Measurements from ENCODE around the gene SELENOH. TPM values are rescaled to one million over a fixed set of nuclear protein-coding genes. Genes with fewer than 3 reads are reported as not detected.

The SELENOH gene
- total and polyA plus RNA-seq, 3 experiments from 2014 or later: 201 to 276 (median 272) TPM

GRCh38 chr11:57787006-57787604 is 45.8 kb downstream of the SELENOH start:
- no peaks in the 10 kb centered on the region for H3K27me3 ChIP-seq (ENCODE audit: insufficient read depth, low read length, poor library complexity, severe bottlenecking)
- no peak overlapping the region for H3K4me3 Mint-ChIP-seq
- no peak overlapping the region for H3K27ac ChIP-seq (ENCODE audit: low read depth, low read length)
- no peak for DNase-seq
- ChIA-PET CTCF (interaction anchor here (1.1 kb wide), 1 partner anchor 14 kb away, joined by 3 read pairs; no protein-coding TSS in a partner anchor), POLR2A (no interaction called here)
- no peaks in the 10 kb centered on the region for H3K27me3 Mint-ChIP-seq
- H3K4me3 ChIP-seq (ENCODE audit: low read length): no peak overlapping the region
- H3K36me3 ChIP-seq (ENCODE audit: insufficient read depth, low read length): no peaks in the 10 kb centered on the region
- peaks cover 12 to 15% (median 14%) of the 10 kb centered on the region in 3 donors for H3K4me1 Mint-ChIP-seq
- H3K9me3 ChIP-seq (ENCODE audit: low read length): no peaks in the 10 kb centered on the region
- H3K27ac Mint-ChIP-seq: peak overlapping the region in 1 of 8 donors; percentile 18
- peaks cover 0 to 1% (median 0%) of the 10 kb centered on the region in 3 donors for H3K36me3 Mint-ChIP-seq
- H3K4me1 ChIP-seq (ENCODE audit: insufficient read depth, low read length): peaks cover 14% of the 10 kb centered on the region
- no peaks in the 10 kb centered on the region for H3K9me3 Mint-ChIP-seq

DNA sequence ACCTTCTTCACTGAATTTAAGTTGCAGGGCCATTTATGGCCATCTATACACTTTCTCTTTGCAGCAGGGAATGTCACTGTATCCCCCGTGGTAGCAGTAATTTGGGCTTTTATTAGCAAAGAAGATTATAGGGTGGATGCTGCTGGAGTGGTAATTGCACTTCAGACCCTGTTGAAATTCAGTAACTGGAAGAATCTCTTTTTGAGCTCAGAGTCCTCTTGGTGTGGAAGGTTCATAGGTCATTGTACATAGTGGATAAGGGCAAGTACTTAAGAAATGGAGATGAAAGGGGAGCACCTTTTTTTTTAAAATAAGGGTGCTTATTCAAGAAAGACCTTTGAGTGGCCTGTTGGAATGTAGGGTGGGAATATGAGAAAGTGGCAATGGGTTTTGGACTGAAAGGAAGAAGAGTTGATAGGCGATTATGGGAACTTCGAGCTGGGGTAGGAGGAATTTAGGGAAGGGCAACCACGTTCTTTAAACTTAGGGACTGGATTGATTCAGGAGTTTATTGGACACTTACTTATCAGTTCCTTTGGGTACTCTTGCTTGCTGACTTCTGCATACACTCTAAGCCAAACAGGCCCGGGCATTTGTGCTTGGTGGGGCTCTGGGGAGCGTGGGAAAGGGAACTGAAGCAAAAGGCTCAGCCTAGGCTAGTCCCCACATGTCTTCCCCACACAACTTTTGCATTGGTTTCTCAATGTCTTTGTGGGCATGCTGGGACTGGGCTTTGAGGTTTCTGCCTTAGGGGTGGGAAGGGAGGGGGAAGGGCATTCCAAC is 46.8 kb downstream of the SELENOH start:
- POLR2A ChIA-PET: no interaction called here

DNA sequence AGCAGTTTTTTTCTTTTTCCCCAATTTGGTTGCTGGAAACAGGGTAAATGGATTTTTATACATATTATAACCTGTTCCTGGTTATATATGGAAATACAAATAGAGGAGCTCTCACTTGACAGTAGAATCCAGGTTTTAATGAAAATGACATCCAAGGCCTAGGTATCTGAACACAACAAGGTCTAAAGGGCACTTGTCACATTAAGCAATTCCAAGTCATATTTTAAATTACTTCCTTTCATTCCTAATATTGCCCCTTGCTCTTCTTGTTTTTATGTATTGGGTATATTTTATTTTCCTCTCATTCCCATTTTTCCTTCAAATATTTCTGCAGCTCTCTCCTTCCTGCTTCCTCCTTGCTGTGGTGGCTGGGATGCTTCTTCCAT is 47.4 kb downstream of the SELENOH start:
- no peak for DNase-seq
- H3K4me3 Mint-ChIP-seq: no peak overlapping the region
- Histone ChIP-seq H3K36me3 (ENCODE audit: insufficient read depth, low read length) (no peaks in the 10 kb centered on the region), H3K9me3 (ENCODE audit: low read length) (no peaks in the 10 kb centered on the region), H3K27me3 (ENCODE audit: insufficient read depth, low read length, poor library complexity, severe bottlenecking) (no peaks in the 10 kb centered on the region), H3K27ac (ENCODE audit: low read depth, low read length) (no peak overlapping the region), H3K4me3 (ENCODE audit: low read length) (no peak overlapping the region), H3K4me1 (ENCODE audit: insufficient read depth, low read length) (peaks cover 30% of the 10 kb centered on the region)
- peaks cover 0 to 1% (median 0%) of the 10 kb centered on the region in 3 donors for H3K36me3 Mint-ChIP-seq
- peaks cover 27 to 30% (median 29%) of the 10 kb centered on the region in 3 donors for H3K4me1 Mint-ChIP-seq
- POLR2A ChIA-PET: no interaction called here
- H3K27ac Mint-ChIP-seq: peak overlapping the region in 1 of 8 donors; percentile 89
- H3K9me3 Mint-ChIP-seq: no peaks in the 10 kb centered on the region
- peaks cover 0 to 1% of the 10 kb centered on the region in 2 donors for H3K27me3 Mint-ChIP-seq
- CTCF ChIA-PET: interaction anchor here (1.9 kb wide), 1 partner anchor 12 kb away, joined by 8 read pairs; no protein-coding TSS in a partner anchor

More for the DNA sequence above, 46.8 kb downstream of the SELENOH start:
- Mint-ChIP-seq H3K36me3 (peaks cover 0 to 1% (median 0%) of the 10 kb centered on the region in 3 donors), H3K4me3 (no peak overlapping the region), H3K27me3 (peaks cover 0 to 1% of the 10 kb centered on the region in 2 donors), H3K4me1 (peaks cover 21 to 24% (median 24%) of the 10 kb centered on the region in 3 donors), H3K27ac (peak overlapping the region in 5 of 8 donors; percentile 13 to 80 (median 21)), H3K9me3 (no peaks in the 10 kb centered on the region)
- no peak for DNase-seq
- Histone ChIP-seq H3K27ac (ENCODE audit: low read depth, low read length) (no peak overlapping the region), H3K36me3 (ENCODE audit: insufficient read depth, low read length) (no peaks in the 10 kb centered on the region), H3K4me1 (ENCODE audit: insufficient read depth, low read length) (peaks cover 24% of the 10 kb centered on the region), H3K9me3 (ENCODE audit: low read length) (no peaks in the 10 kb centered on the region), H3K27me3 (ENCODE audit: insufficient read depth, low read length, poor library complexity, severe bottlenecking) (no peaks in the 10 kb centered on the region), H3K4me3 (ENCODE audit: low read length) (no peak overlapping the region)
- CTCF ChIA-PET: interaction anchor here (1.9 kb wide), 1 partner anchor 12 kb away, joined by 8 read pairs; no protein-coding TSS in a partner anchor

GRCh38 chr11:57791321-57792059 is 50.2 kb downstream of the SELENOH start:
- Histone ChIP-seq H3K27ac (ENCODE audit: low read depth, low read length) (peak overlapping the region; percentile 13), H3K4me3 (ENCODE audit: low read length) (peak overlapping the region; percentile 7), H3K27me3 (ENCODE audit: insufficient read depth, low read length, poor library complexity, severe bottlenecking) (no peaks in the 10 kb centered on the region), H3K36me3 (ENCODE audit: insufficient read depth, low read length) (no peaks in the 10 kb centered on the region), H3K9me3 (ENCODE audit: low read length) (no peaks in the 10 kb centered on the region), H3K4me1 (ENCODE audit: insufficient read depth, low read length) (peaks cover 37% of the 10 kb centered on the region)
- Mint-ChIP-seq H3K27me3 (peaks cover 0 to 1% of the 10 kb centered on the region in 2 donors), H3K36me3 (peaks cover 0 to 11% (median 4%) of the 10 kb centered on the region in 3 donors), H3K4me3 (peak overlapping the region in 5 of 7 donors; percentile 62 to 76 (median 73)), H3K27ac (peak overlapping the region; percentile 80 to 99 (median 96)), H3K9me3 (no peaks in the 10 kb centered on the region), H3K4me1 (peaks cover 33 to 36% (median 36%) of the 10 kb centered on the region in 3 donors)
- DNase-seq: peak in 1 of 5 donors; percentile 51
- ChIA-PET CTCF (interaction anchor here (1.0 to 1.6 kb wide), 2 partner anchors 9 to 45 kb away, joined by 3 to 8 read pairs; no protein-coding TSS in a partner anchor), POLR2A (no interaction called here)

DNA sequence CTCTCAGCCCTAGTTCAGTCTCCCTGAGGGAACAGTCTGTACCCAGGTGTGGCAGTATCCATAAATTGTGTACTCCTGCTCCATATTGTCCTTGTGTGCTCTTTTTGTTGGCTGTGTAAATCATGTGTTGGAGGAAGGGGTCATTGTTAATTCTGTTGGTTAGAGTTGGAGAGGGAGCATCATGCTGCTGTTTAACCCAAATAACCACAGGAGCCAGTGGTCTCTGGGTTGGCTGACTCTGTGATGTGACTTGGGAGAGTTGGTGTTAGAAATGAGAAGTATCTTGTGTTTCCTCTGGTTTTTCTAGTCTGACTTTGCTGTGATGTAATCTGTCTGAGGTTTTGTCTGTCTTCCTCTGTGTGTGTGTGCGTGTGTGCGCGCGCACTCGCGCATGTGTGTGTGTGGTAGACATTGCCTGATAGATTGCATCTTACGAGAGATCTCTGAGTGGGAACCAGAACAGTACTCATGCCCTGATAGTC is 50.8 kb downstream of the SELENOH start:
- Histone ChIP-seq H3K27ac (ENCODE audit: low read depth, low read length) (peak overlapping the region; percentile 13), H3K4me3 (ENCODE audit: low read length) (peak overlapping the region; percentile 52)
- DNase-seq: peak; percentile 74 to 94 (median 87)

DNA sequence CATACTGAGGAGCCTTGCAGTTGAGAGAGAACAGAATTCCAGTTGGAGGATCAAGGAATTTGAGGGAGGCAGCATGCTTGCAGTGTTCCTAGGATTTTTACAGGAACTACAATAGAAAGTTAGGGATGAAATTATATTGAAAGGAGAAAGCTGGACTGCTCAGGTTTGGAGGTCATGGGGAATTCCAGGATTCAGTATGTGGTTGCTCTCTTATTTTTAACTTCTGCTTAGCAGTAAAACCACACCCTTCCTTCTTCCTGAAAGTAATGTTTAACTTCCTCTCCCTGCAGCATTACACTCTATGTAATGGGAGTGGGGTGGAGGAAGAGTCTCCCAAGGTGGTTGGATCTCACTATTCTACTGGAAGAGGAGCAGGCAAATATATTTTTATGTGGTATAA is 51.6 kb downstream of the SELENOH start:
- Histone ChIP-seq H3K27me3 (ENCODE audit: insufficient read depth, low read length, poor library complexity, severe bottlenecking) (no peaks in the 10 kb centered on the region), H3K36me3 (ENCODE audit: insufficient read depth, low read length) (no peaks in the 10 kb centered on the region), H3K4me3 (ENCODE audit: low read length) (peak overlapping the region; percentile 52), H3K4me1 (ENCODE audit: insufficient read depth, low read length) (peaks cover 37% of the 10 kb centered on the region), H3K27ac (ENCODE audit: low read depth, low read length) (peak overlapping the region; percentile 17), H3K9me3 (ENCODE audit: low read length) (no peaks in the 10 kb centered on the region)
- H3K4me1 Mint-ChIP-seq: peaks cover 33 to 36% (median 36%) of the 10 kb centered on the region in 3 donors
- peak in 1 of 5 donors; percentile 16 for DNase-seq
- ChIA-PET POLR2A (no interaction called here), CTCF (interaction anchor here (1.4 kb wide), 1 partner anchor 225 kb away, joined by 5 read pairs; the partner anchor contains the start of gene UBE2L6)
- H3K36me3 Mint-ChIP-seq: peaks cover 0 to 16% (median 4%) of the 10 kb centered on the region in 3 donors
- H3K4me3 Mint-ChIP-seq: peak overlapping the region in 6 of 7 donors; percentile 62 to 85 (median 73)
- no peaks in the 10 kb centered on the region for H3K9me3 Mint-ChIP-seq
- peak overlapping the region; percentile 80 to 99 (median 96) for H3K27ac Mint-ChIP-seq
- H3K27me3 Mint-ChIP-seq: peaks cover 0 to 1% of the 10 kb centered on the region in 2 donors

More for the DNA sequence above, 50.8 kb downstream of the SELENOH start:
- Histone ChIP-seq H3K27me3 (ENCODE audit: insufficient read depth, low read length, poor library complexity, severe bottlenecking) (no peaks in the 10 kb centered on the region), H3K36me3 (ENCODE audit: insufficient read depth, low read length) (no peaks in the 10 kb centered on the region), H3K4me1 (ENCODE audit: insufficient read depth, low read length) (peaks cover 37% of the 10 kb centered on the region), H3K9me3 (ENCODE audit: low read length) (no peaks in the 10 kb centered on the region)
- Mint-ChIP-seq H3K4me3 (peak overlapping the region; percentile 51 to 85 (median 73)), H3K4me1 (peaks cover 33 to 36% (median 36%) of the 10 kb centered on the region in 3 donors), H3K9me3 (no peaks in the 10 kb centered on the region), H3K27ac (peak overlapping the region; percentile 80 to 99 (median 96)), H3K36me3 (peaks cover 0 to 14% (median 4%) of the 10 kb centered on the region in 3 donors), H3K27me3 (peaks cover 0 to 1% of the 10 kb centered on the region in 2 donors)
- CTCF ChIA-PET: interaction anchor here (1.0 to 1.6 kb wide), 3 partner anchors 9 to 224 kb away, joined by 3 to 8 read pairs (median 5); partner anchors contain the start of gene UBE2L6
- POLR2A ChIA-PET: no interaction called here

All from CD8-positive, alpha-beta memory T cell (primary cell).